Trophoblast cell (in vitro differentiated cells and primary cell): ENCODE measurements around the gene LRCH4.

Source experiments
- DNase-seq, 2 donors: peaks; one replicate each; pipeline ENCODE4 v3.0.0-alpha.2; 2016
- H2AFZ ChIP-seq: 2 replicates; pipeline ENCODE4 v1.6.1; 2013; ENCODE audit warnings: low read length, moderate library complexity, mild to moderate bottlenecking; ENCODE audit not compliant: insufficient read depth, poor library complexity
- H2AK5ac ChIP-seq: 2 replicates; pipeline ENCODE4 v1.6.1; 2013; ENCODE audit warnings: mild to moderate bottlenecking, low read length
- H2BK120ac ChIP-seq: 2 replicates; pipeline ENCODE4 v1.6.1; 2013; ENCODE audit warnings: low read length, mild to moderate bottlenecking, moderate library complexity; ENCODE audit not compliant: insufficient read depth, poor library complexity
- H2BK12ac ChIP-seq: 2 replicates; pipeline ENCODE4 v1.6.1; 2013; ENCODE audit warnings: mild to moderate bottlenecking, low read length, moderate library complexity
- H2BK5ac ChIP-seq: 2 replicates; pipeline ENCODE4 v1.6.1; 2013; ENCODE audit warnings: low read length, low read depth, moderate library complexity, mild to moderate bottlenecking; ENCODE audit not compliant: poor library complexity
- H3K14ac ChIP-seq: 2 replicates; pipeline ENCODE4 v1.6.1; 2013; ENCODE audit warnings: mild to moderate bottlenecking, low read length
- H3K18ac ChIP-seq: 2 replicates; pipeline ENCODE4 v1.6.1; 2013; ENCODE audit warnings: mild to moderate bottlenecking, low read length
- H3K23ac ChIP-seq: 2 replicates; pipeline ENCODE4 v1.6.1; 2013; ENCODE audit warnings: low read length
- H3K27ac ChIP-seq: 2 replicates; pipeline ENCODE4 v1.5.1; 2013; ENCODE audit warnings: low read depth, mild to moderate bottlenecking, inconsistent platforms, low read length, moderate library complexity
- H3K27me3 ChIP-seq: 2 replicates; pipeline ENCODE4 v1.6.1; 2013; ENCODE audit warnings: inconsistent platforms, mild to moderate bottlenecking, low read length, moderate library complexity; ENCODE audit not compliant: insufficient read depth
- H3K36me3 ChIP-seq, 2 experiments: 1 replicate in 1 of 2; 2 replicates in 1 of 2; pipeline ENCODE4 v1.6.1; 2013; ENCODE audit warnings: low read length in 2 of 2, mild to moderate bottlenecking in 2 of 2, moderate library complexity in 1 of 2; ENCODE audit not compliant: insufficient read depth in 2 of 2, control insufficient read depth in 1 of 2
- H3K4ac ChIP-seq: 2 replicates; pipeline ENCODE4 v1.6.1; 2013; ENCODE audit warnings: low read depth, mild to moderate bottlenecking, low read length, moderate library complexity
- H3K4me1 ChIP-seq, 2 experiments: 1 replicate in 1 of 2; 2 replicates in 1 of 2; pipeline ENCODE4 v1.6.1; 2013; ENCODE audit warnings: low read length in 2 of 2, mild to moderate bottlenecking in 2 of 2, moderate library complexity in 1 of 2; ENCODE audit not compliant: insufficient read depth in 2 of 2, control insufficient read depth in 1 of 2
- H3K4me2 ChIP-seq: 2 replicates; pipeline ENCODE4 v1.6.1; 2013; ENCODE audit warnings: inconsistent platforms, mild to moderate bottlenecking, low read length, moderate library complexity
- H3K4me3 ChIP-seq: 2 replicates; pipeline ENCODE4 v1.5.1; 2013; ENCODE audit warnings: mild to moderate bottlenecking, low read depth, low read length, inconsistent platforms
- H3K79me1 ChIP-seq: one replicate; pipeline ENCODE4 v1.6.1; 2013; ENCODE audit warnings: low read length
- H3K79me2 ChIP-seq: 2 replicates; pipeline ENCODE4 v1.6.1; 2013; ENCODE audit warnings: low read length, mild to moderate bottlenecking; ENCODE audit not compliant: control insufficient read depth, insufficient read depth, poor library complexity
- H3K9ac ChIP-seq: 2 replicates; pipeline ENCODE4 v1.6.1; 2013; ENCODE audit warnings: mild to moderate bottlenecking, low read length
- H3K9me3 ChIP-seq: 2 replicates; pipeline ENCODE4 v1.6.1; 2013; ENCODE audit warnings: low read depth, mild to moderate bottlenecking, control low read depth, inconsistent platforms, low read length; ENCODE audit not compliant: insufficient read depth
- H4K12ac ChIP-seq: 2 replicates; pipeline ENCODE4 v1.6.1; 2013; ENCODE audit warnings: low read depth, mild to moderate bottlenecking, low read length, moderate library complexity
- H4K8ac ChIP-seq: 2 replicates; pipeline ENCODE4 v1.6.1; 2013; ENCODE audit warnings: low read depth, mild to moderate bottlenecking, low read length, moderate library complexity
- H4K91ac ChIP-seq: one replicate; pipeline ENCODE4 v1.6.1; 2013; ENCODE audit warnings: low read depth, mild to moderate bottlenecking, low read length, moderate library complexity
- WGBS: extraction: QIAGEN DNeasy Blood & Tissue Kit; methylation state at CpG from one replicate; pipeline ENCODE4 v1.1.7; 2013; ENCODE audit warnings: missing lambda C conversion rate; ENCODE audit not compliant: insufficient read length, insufficient coverage; ENCODE audit errors: extremely low coverage; 5-methylcytosine and 5-hydroxymethylcytosine counted together

The LRCH4 gene

DNA sequence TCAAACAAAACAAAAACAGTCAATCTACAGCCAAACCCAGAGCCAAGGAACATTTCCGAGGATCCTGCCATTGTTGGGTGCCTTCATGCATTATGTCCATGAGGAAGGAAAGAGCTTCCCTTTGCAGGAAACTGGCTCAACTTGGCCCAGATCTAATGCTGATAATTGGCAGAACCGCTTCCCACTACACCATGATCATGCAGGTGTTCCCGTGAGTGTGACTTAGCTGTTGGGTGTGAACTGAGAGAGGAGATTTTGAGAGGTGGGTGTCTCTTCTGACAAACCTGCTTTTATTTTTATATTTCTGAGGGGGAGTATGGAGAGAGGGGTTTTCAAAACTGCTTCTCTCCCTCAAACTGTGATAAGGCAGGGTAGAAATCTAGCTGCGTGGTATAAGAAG lies 26.8 kb downstream of the LRCH4 start:
- H2BK120ac ChIP-seq, result no peak overlapping the region
- no peak overlapping the region for H2AK5ac ChIP-seq
- H2AFZ ChIP-seq, result no peak overlapping the region
- no peak overlapping the region for H3K23ac ChIP-seq
- H3K9me3 ChIP-seq, result no peaks in the 10 kb centered on the region
- H3K14ac ChIP-seq, result no peak overlapping the region
- no peak overlapping the region for H2BK5ac ChIP-seq
- H3K4me3 ChIP-seq, result no peak overlapping the region
- H4K8ac ChIP-seq, result no peak overlapping the region
- no peaks in the 10 kb centered on the region for H3K79me2 ChIP-seq
- H3K4ac ChIP-seq, result no peak overlapping the region
- H3K27me3 ChIP-seq, result no peaks in the 10 kb centered on the region
- peaks cover 5 to 10% of the 10 kb centered on the region in 2 experiments for H3K36me3 ChIP-seq
- H4K12ac ChIP-seq, result no peak overlapping the region
- DNase-seq, result no peak
- no peak overlapping the region for H2BK12ac ChIP-seq
- no CpG with 5 or more reads among the region's 4 CpGs for WGBS
- H3K18ac ChIP-seq, result no peak overlapping the region
- H3K9ac ChIP-seq, result no peak overlapping the region
- H4K91ac ChIP-seq, result no peak overlapping the region
- no peak overlapping the region for H3K27ac ChIP-seq
- H3K4me2 ChIP-seq, result no peak overlapping the region
- no peaks in the 10 kb centered on the region for H3K79me1 ChIP-seq
- peaks cover under 1 to 2% of the 10 kb centered on the region in 2 experiments for H3K4me1 ChIP-seq

DNA sequence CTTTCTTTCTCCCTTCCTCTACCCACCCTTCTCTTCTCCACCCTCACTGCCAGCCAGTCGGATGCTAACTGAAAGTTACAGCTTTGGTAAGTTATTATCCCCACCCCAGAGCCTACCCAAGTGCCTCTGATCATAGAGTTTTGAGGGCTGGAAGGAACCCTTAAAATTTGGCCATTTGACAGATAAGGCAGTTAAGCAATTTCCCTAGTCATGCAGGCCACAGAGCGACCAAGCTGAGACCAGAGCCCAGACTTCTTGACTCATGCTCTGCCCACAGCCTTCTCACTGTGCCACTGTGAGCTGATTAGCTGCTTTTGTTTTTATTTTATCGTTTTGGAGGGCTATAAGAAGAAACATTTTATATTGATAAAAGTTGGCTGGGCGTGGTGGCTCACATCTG lies 29.4 kb downstream of the LRCH4 start:
- Histone ChIP-seq H3K27me3 (no peaks in the 10 kb centered on the region), H3K79me1 (no peaks in the 10 kb centered on the region), H3K79me2 (no peaks in the 10 kb centered on the region), H2BK120ac (no peak overlapping the region), H2BK12ac (no peak overlapping the region), H3K18ac (no peak overlapping the region), H4K8ac (no peak overlapping the region), H3K14ac (no peak overlapping the region), H3K9ac (no peak overlapping the region), H3K4me3 (no peak overlapping the region), H3K4ac (no peak overlapping the region), H3K4me2 (no peak overlapping the region), H2BK5ac (no peak overlapping the region), H3K23ac (no peak overlapping the region), H3K27ac (no peak overlapping the region), H2AK5ac (no peak overlapping the region), H3K36me3 (peaks cover 3 to 8% of the 10 kb centered on the region in 2 experiments), H4K91ac (no peak overlapping the region), H2AFZ (no peak overlapping the region), H3K9me3 (no peaks in the 10 kb centered on the region), H4K12ac (no peak overlapping the region), H3K4me1 (peaks cover 3 to 5% of the 10 kb centered on the region in 2 experiments)
- no peak for DNase-seq
- no CpG with 5 or more reads among the region's 4 CpGs for WGBS

DNA sequence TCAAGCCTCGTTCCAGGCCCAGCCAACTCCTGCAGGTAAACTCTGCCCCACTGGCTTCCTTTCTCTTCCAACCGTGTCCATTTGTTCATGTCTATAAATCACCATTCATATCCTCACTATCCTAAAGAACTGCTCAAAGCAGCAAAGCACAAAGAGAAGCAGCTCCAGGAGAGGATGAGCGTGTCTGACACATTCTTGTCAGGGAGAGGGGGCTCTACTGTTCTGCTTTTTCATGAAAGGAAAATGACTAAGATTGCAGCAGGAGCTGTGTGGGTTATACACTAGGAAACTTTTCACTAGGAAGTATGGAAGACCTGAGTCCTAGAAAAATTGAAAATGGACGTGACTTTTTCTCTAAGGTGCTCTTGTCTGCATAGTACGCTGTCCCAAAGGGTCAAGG lies 30.2 kb downstream of the LRCH4 start:
- no peaks in the 10 kb centered on the region for H3K79me1 ChIP-seq
- no peak overlapping the region for H2BK12ac ChIP-seq
- H3K18ac ChIP-seq, result no peak overlapping the region
- H3K79me2 ChIP-seq, result no peaks in the 10 kb centered on the region
- no peak overlapping the region for H3K23ac ChIP-seq
- H3K4me3 ChIP-seq, result no peak overlapping the region
- no peak overlapping the region for H4K91ac ChIP-seq
- peaks cover 3 to 5% of the 10 kb centered on the region in 2 experiments for H3K4me1 ChIP-seq
- H3K27ac ChIP-seq, result no peak overlapping the region
- no peak overlapping the region for H2AK5ac ChIP-seq
- no peak overlapping the region for H2AFZ ChIP-seq
- no peak overlapping the region for H2BK120ac ChIP-seq
- H4K8ac ChIP-seq, result no peak overlapping the region
- H4K12ac ChIP-seq, result no peak overlapping the region
- DNase-seq, result no peak
- no peaks in the 10 kb centered on the region for H3K27me3 ChIP-seq
- no CpG with 5 or more reads among the region's 5 CpGs for WGBS
- H3K9ac ChIP-seq, result no peak overlapping the region
- H3K36me3 ChIP-seq, result peaks cover 3 to 8% of the 10 kb centered on the region in 2 experiments
- no peak overlapping the region for H2BK5ac ChIP-seq
- H3K4ac ChIP-seq, result no peak overlapping the region
- H3K4me2 ChIP-seq, result no peak overlapping the region
- H3K9me3 ChIP-seq, result no peaks in the 10 kb centered on the region
- no peak overlapping the region for H3K14ac ChIP-seq

DNA sequence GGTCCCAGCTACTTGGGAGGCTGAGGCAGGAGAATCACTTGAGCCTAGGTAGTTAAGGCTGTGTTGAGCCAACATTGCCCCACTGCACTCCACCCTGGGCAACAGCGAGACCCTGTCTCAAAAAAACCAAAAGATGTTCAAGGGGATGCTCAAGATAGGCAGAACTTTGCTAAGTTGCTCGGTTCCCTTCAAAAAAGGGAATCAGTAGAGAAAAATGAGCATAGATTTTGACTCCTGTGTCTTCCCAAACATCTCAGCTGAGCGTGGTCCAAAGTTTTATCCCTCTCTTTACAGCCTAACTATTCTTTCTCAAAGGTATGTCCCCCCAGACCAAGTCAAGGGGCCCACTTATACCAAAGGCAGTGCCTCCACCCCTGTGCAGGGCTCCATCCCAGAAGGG lies 32.9 kb downstream of the LRCH4 start:
- no peak overlapping the region for H4K91ac ChIP-seq
- peaks cover 3 to 8% of the 10 kb centered on the region in 2 experiments for H3K36me3 ChIP-seq
- H3K23ac ChIP-seq, result no peak overlapping the region
- no peak overlapping the region for H2AK5ac ChIP-seq
- no peaks in the 10 kb centered on the region for H3K79me1 ChIP-seq
- H3K14ac ChIP-seq, result no peak overlapping the region
- H2BK5ac ChIP-seq, result no peak overlapping the region
- no peaks in the 10 kb centered on the region for H3K9me3 ChIP-seq
- H3K4ac ChIP-seq, result no peak overlapping the region
- H2BK12ac ChIP-seq, result no peak overlapping the region
- no CpG with 5 or more reads among the region's 3 CpGs for WGBS
- no peak for DNase-seq
- H4K8ac ChIP-seq, result no peak overlapping the region
- no peak overlapping the region for H2AFZ ChIP-seq
- H3K79me2 ChIP-seq, result no peaks in the 10 kb centered on the region
- no peak overlapping the region for H3K4me3 ChIP-seq
- no peak overlapping the region for H3K18ac ChIP-seq
- H3K9ac ChIP-seq, result no peak overlapping the region
- no peak overlapping the region for H2BK120ac ChIP-seq
- H4K12ac ChIP-seq, result no peak overlapping the region
- peaks cover 3 to 5% of the 10 kb centered on the region in 2 experiments for H3K4me1 ChIP-seq
- no peaks in the 10 kb centered on the region for H3K27me3 ChIP-seq
- no peak overlapping the region for H3K4me2 ChIP-seq
- no peak overlapping the region for H3K27ac ChIP-seq
